Uterus (tissue), 2 donors: ENCODE results near the gene PIK3R3.

Source experiments
- CTCF ChIP-seq, 4 experiments: fragments of 200-600 bp in 2 of 4; fragments of 450-650 bp in 2 of 4; sonication (generic) in 2 of 4; IDR thresholded peaks; one replicate each; pipeline ENCODE4 v1.5.1; 2016 to 2019; ENCODE audit warnings: antibody characterized with exemption in 4 of 4, mild to moderate bottlenecking in 2 of 4, moderate library complexity in 1 of 4
- POLR2A ChIP-seq, 2 donors: fragments of 450-650 bp; IDR thresholded peaks; one replicate each; pipeline ENCODE4 v1.6.1; 2016; ENCODE audit warnings: antibody characterized with exemption in 2 of 2, mild to moderate bottlenecking in 1 of 2, moderate library complexity in 1 of 2

GRCh38 chr1:46041974-46042373 is 90.5 kb downstream of the PIK3R3 start:
- no peak for TF ChIP-seq CTCF (IDR thresholded peaks at IDR 0.05)
- TF ChIP-seq POLR2A (IDR thresholded peaks at IDR 0.05), result no peak
